HepG2 (cell line): ENCODE measurements around the gene PHF13. TPM values are rescaled to one million over a fixed set of nuclear protein-coding genes. Genes with fewer than 3 reads are reported as not detected.

Source experiments
- CENPBD1 ChIP-seq: sonication (generic); formaldehyde crosslinking; IDR thresholded peaks from 2 replicates; pipeline ENCODE4 v1.8.0; 2022; ENCODE audit warnings: missing genetic modification reagents, low read depth, mild to moderate bottlenecking, borderline replicate concordance
- CREB1 ChIP-seq, 2 experiments: fragments of 450-650 bp in 1 of 2; IDR thresholded peaks; 2 replicates each; pipeline ENCODE4 v1.6.1; 2016 to 2017; ENCODE audit warnings: control low read depth in 1 of 2, mild to moderate bottlenecking in 1 of 2, missing compliant biosample characterization in 1 of 2, missing genetic modification characterization in 1 of 2
- E2F1 ChIP-seq: sonication (generic); formaldehyde crosslinking; IDR thresholded peaks from 2 replicates; pipeline ENCODE4 v1.5.0; 2020; ENCODE audit warnings: missing genetic modification reagents
- E2F5 ChIP-seq: sonication (generic); formaldehyde crosslinking; conservative IDR thresholded peaks from 2 replicates; pipeline ENCODE4 v1.4.0; 2020; ENCODE audit warnings: missing genetic modification reagents
- PBX2 ChIP-seq: IDR thresholded peaks from 2 replicates; pipeline ENCODE4 v1.6.1; 2016; ENCODE audit warnings: control low read depth
- RFXAP ChIP-seq: sonication (generic); formaldehyde crosslinking; IDR thresholded peaks from 2 replicates; pipeline ENCODE4 v1.4.0; 2020; ENCODE audit warnings: missing genetic modification reagents, borderline replicate concordance
- SAP130 ChIP-seq: IDR thresholded peaks from 2 replicates; pipeline ENCODE4 v1.6.1; 2016; ENCODE audit warnings: low read depth
- SMAD3 ChIP-seq: sonication (generic); formaldehyde crosslinking; IDR thresholded peaks from 2 replicates; pipeline ENCODE4 v1.4.0; 2020; ENCODE audit warnings: missing genetic modification reagents
- TOE1 ChIP-seq: sonication (generic); formaldehyde crosslinking; IDR thresholded peaks from 2 replicates; pipeline ENCODE4 v1.4.0; 2020; ENCODE audit warnings: mild to moderate bottlenecking, missing genetic modification reagents
- TOPORS ChIP-seq: sonication (generic); formaldehyde crosslinking; IDR thresholded peaks from 2 replicates; pipeline ENCODE4 v1.8.0; 2023; ENCODE audit warnings: mild to moderate bottlenecking, missing genetic modification reagents
- U2AF1 ChIP-seq: fragments of 200-400 bp; formaldehyde crosslinking; optimal IDR thresholded peaks from 2 replicates; pipeline ENCODE3; 2017; ENCODE audit warnings: mild to moderate bottlenecking, low read depth, low read length
- ZBTB34 ChIP-seq: sonication (generic); formaldehyde crosslinking; IDR thresholded peaks from 2 replicates; pipeline ENCODE4 v1.8.0; 2022; ENCODE audit warnings: mild to moderate bottlenecking, missing genetic modification reagents
- ZFP41 ChIP-seq: sonication (generic); formaldehyde crosslinking; IDR thresholded peaks from 2 replicates; pipeline ENCODE4 v1.4.0; 2020; ENCODE audit warnings: mild to moderate bottlenecking, missing genetic modification reagents, borderline replicate concordance
- ZFY ChIP-seq: sonication (generic); formaldehyde crosslinking; IDR thresholded peaks from 2 replicates; pipeline ENCODE4 v1.4.0; 2020; ENCODE audit warnings: missing genetic modification reagents
- ZNF275 ChIP-seq: sonication (generic); formaldehyde crosslinking; IDR thresholded peaks from 2 replicates; pipeline ENCODE4 v1.8.0; 2022; ENCODE audit warnings: missing genetic modification reagents, mild to moderate bottlenecking, inconsistent platforms, borderline replicate concordance
- ZNF501 ChIP-seq: sonication (generic); formaldehyde crosslinking; IDR thresholded peaks from 2 replicates; pipeline ENCODE4 v1.5.1; 2020; ENCODE audit warnings: mild to moderate bottlenecking, moderate library complexity, missing genetic modification reagents
- ZNF878 ChIP-seq: sonication (generic); formaldehyde crosslinking; IDR thresholded peaks from 2 replicates; pipeline ENCODE4 v1.8.1; 2023; ENCODE audit warnings: mild to moderate bottlenecking, missing genetic modification reagents, moderate library complexity
- ZSCAN20 ChIP-seq: sonication (generic); formaldehyde crosslinking; IDR thresholded peaks from 2 replicates; pipeline ENCODE4 v1.4.0; 2020; ENCODE audit warnings: missing genetic modification reagents, mild to moderate bottlenecking, borderline replicate concordance
- ZSCAN31 ChIP-seq: sonication (generic); formaldehyde crosslinking; IDR thresholded peaks from 2 replicates; pipeline ENCODE4 v1.5.0; 2020; ENCODE audit warnings: low read depth, mild to moderate bottlenecking, missing genetic modification reagents
- polyA plus RNA-seq, 8 experiments: library from polyadenylated mRNA; depleted of rRNA in 3 of 8; stranded (reverse) in 7 of 8; unstranded in 1 of 8; fragments of >200 nt; fragmentation: Illumina TruSeq in 4 of 8; extraction: Trizol in 4 of 8; gene quantifications; 2 replicates each; pipeline versions ENCODE4 v1.2.1 to v1.2.3, GENCODE V29; 2011 to 2016; ENCODE audit warnings: low read depth in 4 of 8, missing spikeins in 1 of 8, mixed read lengths in 1 of 8; ENCODE audit not compliant: insufficient read depth in 1 of 8
- total RNA-seq, 5 experiments: library from RNA; depleted of rRNA; stranded (reverse); fragments of >200 nt; fragmentation: Illumina TruSeq; extraction: Trizol; gene quantifications; 2 replicates each; pipeline ENCODE4 v1.2.3, GENCODE V29; 2016; ENCODE audit warnings: low read depth in 1 of 5

Gene PHF13
- total and polyA plus RNA-seq, 2 of the 13 experiments (the other 11 are each of a cell fraction or from before 2014, with no cell fraction given) = 4.7 to 7.4 TPM

- no peak for TF ChIP-seq CREB1 (IDR thresholded peaks at IDR 0.05)
- no peak for TF ChIP-seq CREB1 (CRISPR knock-in tag; IDR thresholded peaks at IDR 0.05)
- TF ChIP-seq RFXAP (CRISPR knock-in tag) = 0 out of 2 replicates have a peak, but pooled peaks have one; percentile 69
- no peak for TF ChIP-seq ZFP41 (CRISPR knock-in tag)
- TF ChIP-seq TOPORS = no peak; the same call in 1 of the 2 replicates
- TF ChIP-seq SAP130 (CRISPR knock-in tag) = peak; percentile 10; the same call in 1 of the 2 replicates
- peak; percentile 49; the same call in 1 of the 2 replicates for TF ChIP-seq E2F5 (CRISPR knock-in tag)
- no peak for TF ChIP-seq ZNF501
- no peak for TF ChIP-seq ZNF878 (CRISPR knock-in tag)
- no peak for TF ChIP-seq TOE1 (CRISPR knock-in tag)
- no peak for TF ChIP-seq ZNF275
- no peak for TF ChIP-seq ZBTB34 (CRISPR knock-in tag)
- no peak for TF ChIP-seq PBX2 (CRISPR knock-in tag)
- no peak for TF ChIP-seq U2AF1
- TF ChIP-seq ZSCAN31 (CRISPR knock-in tag) = peak; percentile 60; the same call in 1 of the 2 replicates
- no peak; the same call in 1 of the 2 replicates for TF ChIP-seq E2F1
- peak; percentile 77 for TF ChIP-seq ZFY
- TF ChIP-seq CENPBD1 (CRISPR knock-in tag) = no peak
- no peak for TF ChIP-seq SMAD3
- TF ChIP-seq ZSCAN20 (CRISPR knock-in tag) = peak; percentile 41; the same call in 1 of the 2 replicates
Observed at GRCh38 chr1:6601923-6602668, 11.4 kb upstream of the PHF13 start (continued).
